ENCODE measurements around the gene RBM20.

DNA sequence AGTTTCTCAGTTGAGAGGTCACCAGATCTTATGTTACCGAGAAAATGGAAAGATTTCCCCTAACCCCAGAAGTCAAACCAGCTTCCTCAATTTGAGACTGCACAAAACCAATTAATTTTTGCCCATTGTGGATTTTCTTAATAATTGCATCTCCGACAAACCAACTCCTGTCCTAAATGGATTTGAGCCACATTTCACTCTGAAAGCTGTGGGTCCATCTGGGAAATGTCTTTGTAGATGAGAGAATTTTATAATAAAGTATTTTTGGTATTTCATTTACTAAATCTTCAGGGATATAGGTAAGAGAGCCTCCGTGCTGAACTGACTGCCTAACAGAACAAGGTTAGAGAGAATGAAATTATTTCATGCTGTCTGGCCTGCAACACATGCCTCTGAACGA lies 127.9 kb downstream of the RBM20 start:
- no peak for TF ChIP-seq GATA2 (IDR thresholded peaks at IDR 0.05; ENCODE audit: low read depth, low read length)
- no peak for TF ChIP-seq GATA3 (IDR thresholded peaks at IDR 0.05; ENCODE audit: low read depth, low read length)
